ENCODE measurements around the gene OR14A2. TPM values are rescaled to one million over a fixed set of nuclear protein-coding genes. Genes with fewer than 3 reads are reported as not detected.

OR14A2 gene
- polyA plus RNA-seq (2013, experiment 1 of 2): not detected
- polyA plus RNA-seq (2013, experiment 2 of 2): not detected

DNA sequence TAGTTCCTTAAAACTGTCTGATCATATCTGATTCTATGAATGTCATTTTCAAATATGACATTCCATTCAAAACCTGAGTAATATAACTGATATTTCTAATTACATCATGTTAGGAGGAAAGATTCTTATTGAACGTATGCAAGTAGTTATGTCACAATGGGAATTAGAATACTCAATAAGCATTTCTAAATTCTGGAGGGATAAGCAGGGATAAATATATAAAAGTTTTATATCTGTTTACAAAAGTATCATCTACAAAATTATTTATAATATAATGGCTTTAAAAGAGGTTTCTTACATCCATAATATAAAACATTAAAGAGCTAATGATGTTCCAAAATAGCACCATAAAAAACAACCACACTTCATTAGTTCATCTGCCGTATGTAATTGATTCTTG, at the start of gene OR14A2:
OR14A2 (minus strand) TSS at position 101 of the 400 bp plus-strand sequence.
- H2BK5ac ChIP-seq (ENCODE audit: low read depth, low read length, poor library complexity, severe bottlenecking): no peak within 1 kb of the TSS
- DNase-seq: no peak
- H4K91ac ChIP-seq (ENCODE audit: low read length): no peak within 1 kb of the TSS
- no peak within 1 kb of the TSS for H3K18ac ChIP-seq (ENCODE audit: low read depth in 1 of 2, low read length in 2 of 2)
- H3K4ac ChIP-seq (ENCODE audit: low read depth in 1 of 2, low read length in 2 of 2): no peak within 1 kb of the TSS
- H2BK15ac ChIP-seq (ENCODE audit: low read depth, poor library complexity, severe bottlenecking): no peak within 1 kb of the TSS
- H3K36me3 ChIP-seq (ENCODE audit: control insufficient read depth in 1 of 2, insufficient read depth in 2 of 2, low read depth in 1 of 2, low read length in 2 of 2): no peaks in the 10 kb centered on the region
- H3K27ac ChIP-seq (ENCODE audit: low read length, poor library complexity, severe bottlenecking): peak within 1 kb of the TSS; percentile 79
- H3K4me2 ChIP-seq (ENCODE audit: low read length, poor library complexity, severe bottlenecking): no peak within 1 kb of the TSS
- peaks cover 47% of the 10 kb centered on the region for H3K9me3 ChIP-seq (ENCODE audit: control insufficient read depth, low read length)
- H3K9ac ChIP-seq (ENCODE audit: low read length): no peak within 1 kb of the TSS
- H2AFZ ChIP-seq (ENCODE audit: low read depth, low read length): no peak within 1 kb of the TSS
- no peak within 1 kb of the TSS for H2AK5ac ChIP-seq (ENCODE audit: low read length, severe bottlenecking)
- no peak within 1 kb of the TSS for H3K23ac ChIP-seq (ENCODE audit: low read length in 2 of 2)
- H3K14ac ChIP-seq (ENCODE audit: low read length in 2 of 2): no peak within 1 kb of the TSS
- 100% methylated on average over 1 of the region's 2 CpGs for WGBS
- H3K4me3 ChIP-seq (ENCODE audit: insufficient read depth in 1 of 2, low read depth in 1 of 2, low read length in 2 of 2): no peak within 1 kb of the TSS
- peaks cover 2% of the 10 kb centered on the region for H3K4me1 ChIP-seq (ENCODE audit: control insufficient read depth, insufficient read depth, low read depth, low read length)
- no peaks in the 10 kb centered on the region for H3K79me1 ChIP-seq (replicated peaks; ENCODE audit: low read length, poor library complexity, severe bottlenecking)
- no peaks in the 10 kb centered on the region for H3K27me3 ChIP-seq (ENCODE audit: control insufficient read depth in 1 of 2, insufficient read depth in 1 of 2, low read length in 2 of 2)
- no peak within 1 kb of the TSS for H2BK120ac ChIP-seq (ENCODE audit: low read depth, low read length)
- no peak within 1 kb of the TSS for H2BK12ac ChIP-seq (ENCODE audit: low read length in 2 of 2)
- no peak within 1 kb of the TSS for H4K8ac ChIP-seq (ENCODE audit: low read length)

DNA sequence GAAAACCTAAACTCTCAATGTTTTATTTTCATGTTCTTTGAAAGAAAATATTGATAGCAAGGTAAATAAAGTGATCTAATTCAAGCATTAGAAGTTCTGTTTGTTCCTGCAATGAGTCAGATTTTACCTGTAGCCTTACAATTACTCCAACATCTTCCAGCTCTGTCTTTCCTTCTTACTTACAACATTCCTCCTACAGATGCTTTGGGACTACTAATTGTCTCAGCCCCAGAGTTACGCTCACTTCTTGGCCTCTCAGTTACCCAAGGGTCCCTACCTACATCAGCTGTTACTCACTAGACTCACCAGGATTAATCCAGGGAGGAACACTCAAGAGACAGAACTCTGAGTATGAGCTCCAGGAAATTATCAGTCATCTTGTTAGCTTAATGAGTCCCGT, 49.6 kb upstream of the OR14A2 start:
- Histone ChIP-seq H3K4me3 (ENCODE audit: insufficient read depth in 1 of 2, low read depth in 1 of 2, low read length in 2 of 2) (no peak overlapping the region), H3K27me3 (ENCODE audit: control insufficient read depth in 1 of 2, insufficient read depth in 1 of 2, low read length in 2 of 2) (no peaks in the 10 kb centered on the region), H3K9me3 (ENCODE audit: control insufficient read depth, low read length) (peaks cover 25% of the 10 kb centered on the region), H3K4me1 (ENCODE audit: control insufficient read depth, insufficient read depth, low read depth, low read length) (no peaks in the 10 kb centered on the region), H4K91ac (ENCODE audit: low read length) (no peak overlapping the region), H3K36me3 (ENCODE audit: control insufficient read depth in 1 of 2, insufficient read depth in 2 of 2, low read depth in 1 of 2, low read length in 2 of 2) (no peaks in the 10 kb centered on the region), H2BK15ac (ENCODE audit: low read depth, poor library complexity, severe bottlenecking) (no peak overlapping the region), H3K4ac (ENCODE audit: low read depth in 1 of 2, low read length in 2 of 2) (no peak overlapping the region), H4K8ac (ENCODE audit: low read length) (no peak overlapping the region), H3K14ac (ENCODE audit: low read length in 2 of 2) (no peak overlapping the region), H3K4me2 (ENCODE audit: low read length, poor library complexity, severe bottlenecking) (no peak overlapping the region), H2AFZ (ENCODE audit: low read depth, low read length) (no peak overlapping the region), H2AK5ac (ENCODE audit: low read length, severe bottlenecking) (no peak overlapping the region), H3K18ac (ENCODE audit: low read depth in 1 of 2, low read length in 2 of 2) (no peak overlapping the region), H2BK12ac (ENCODE audit: low read length in 2 of 2) (no peak overlapping the region), H2BK5ac (ENCODE audit: low read depth, low read length, poor library complexity, severe bottlenecking) (no peak overlapping the region), H3K9ac (ENCODE audit: low read length) (no peak overlapping the region), H3K79me1 (replicated peaks; ENCODE audit: low read length, poor library complexity, severe bottlenecking) (no peaks in the 10 kb centered on the region), H2BK120ac (ENCODE audit: low read depth, low read length) (no peak overlapping the region), H3K27ac (ENCODE audit: low read length, poor library complexity, severe bottlenecking) (no peak overlapping the region), H3K23ac (ENCODE audit: low read length in 2 of 2) (no peak overlapping the region)
- 17% methylated on average over 2 of the region's 2 CpGs for WGBS
- no peak for DNase-seq

DNA sequence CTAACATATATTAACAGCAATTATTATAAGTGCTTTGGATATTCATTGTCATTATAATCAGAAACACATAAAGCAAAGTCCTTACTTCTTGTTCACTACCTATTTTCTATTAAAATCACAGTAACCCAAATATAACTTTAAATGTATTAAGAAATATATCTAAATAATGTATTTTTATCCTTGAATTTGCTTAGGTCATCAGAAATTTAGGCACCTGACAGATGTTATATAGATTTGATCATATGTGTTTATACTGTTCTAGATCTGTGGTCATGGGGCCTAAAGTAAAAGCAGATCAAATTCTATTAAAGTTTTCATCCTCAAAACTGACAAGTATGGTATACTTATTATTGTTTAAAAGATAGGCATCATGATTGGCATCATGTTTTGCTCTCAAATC, 21.7 kb upstream of the OR14A2 start:
- H2AK5ac ChIP-seq (ENCODE audit: low read length, severe bottlenecking): no peak overlapping the region
- H3K79me1 ChIP-seq (replicated peaks; ENCODE audit: low read length, poor library complexity, severe bottlenecking): no peaks in the 10 kb centered on the region
- H2BK15ac ChIP-seq (ENCODE audit: low read depth, poor library complexity, severe bottlenecking): no peak overlapping the region
- H3K4me1 ChIP-seq (ENCODE audit: control insufficient read depth, insufficient read depth, low read depth, low read length): no peaks in the 10 kb centered on the region
- DNase-seq: no peak
- H3K27me3 ChIP-seq (ENCODE audit: control insufficient read depth in 1 of 2, insufficient read depth in 1 of 2, low read length in 2 of 2): no peaks in the 10 kb centered on the region
- H3K9me3 ChIP-seq (ENCODE audit: control insufficient read depth, low read length): peaks cover 20% of the 10 kb centered on the region
- no peak overlapping the region for H2AFZ ChIP-seq (ENCODE audit: low read depth, low read length)
- no peak overlapping the region for H3K4me3 ChIP-seq (ENCODE audit: insufficient read depth in 1 of 2, low read depth in 1 of 2, low read length in 2 of 2)
- no peak overlapping the region for H4K8ac ChIP-seq (ENCODE audit: low read length)
- H3K4me2 ChIP-seq (ENCODE audit: low read length, poor library complexity, severe bottlenecking): no peak overlapping the region
- no peak overlapping the region for H2BK5ac ChIP-seq (ENCODE audit: low read depth, low read length, poor library complexity, severe bottlenecking)
- no peak overlapping the region for H3K9ac ChIP-seq (ENCODE audit: low read length)
- no peak overlapping the region for H3K14ac ChIP-seq (ENCODE audit: low read length in 2 of 2)
- no peak overlapping the region for H3K27ac ChIP-seq (ENCODE audit: low read length, poor library complexity, severe bottlenecking)
- H4K91ac ChIP-seq (ENCODE audit: low read length): no peak overlapping the region
- no peaks in the 10 kb centered on the region for H3K36me3 ChIP-seq (ENCODE audit: control insufficient read depth in 1 of 2, insufficient read depth in 2 of 2, low read depth in 1 of 2, low read length in 2 of 2)
- H3K23ac ChIP-seq (ENCODE audit: low read length in 2 of 2): no peak overlapping the region
- H2BK120ac ChIP-seq (ENCODE audit: low read depth, low read length): no peak overlapping the region
- no peak overlapping the region for H3K18ac ChIP-seq (ENCODE audit: low read depth in 1 of 2, low read length in 2 of 2)
- H3K4ac ChIP-seq (ENCODE audit: low read depth in 1 of 2, low read length in 2 of 2): no peak overlapping the region
- H2BK12ac ChIP-seq (ENCODE audit: low read length in 2 of 2): no peak overlapping the region

DNA sequence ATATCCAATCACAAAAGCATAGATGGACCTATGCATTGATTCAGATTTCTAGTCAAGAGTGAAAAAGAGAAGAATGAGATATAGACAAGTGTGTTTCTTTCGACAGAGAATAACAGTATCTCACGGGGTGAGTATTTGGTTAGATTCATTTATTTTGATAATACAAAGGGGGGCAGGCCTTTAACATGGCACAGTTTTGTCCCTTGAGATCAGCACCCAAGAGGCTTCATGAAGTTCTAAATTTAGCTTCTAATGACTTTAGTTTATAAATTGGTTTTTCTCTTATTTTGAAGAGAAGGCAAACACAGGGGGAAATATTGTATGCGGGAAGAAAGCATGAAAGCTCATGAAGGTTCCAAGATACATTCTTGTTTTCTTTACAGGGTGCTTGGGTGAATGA, 12.5 kb upstream of the OR14A2 start, which contains the start of gene OR1C1:
OR1C1 (minus strand) TSS at position 101 of the 400 bp plus-strand sequence. CDS start 2,150 bp downstream, outside the sequence.
- H2BK120ac ChIP-seq (ENCODE audit: low read depth, low read length): no peak within 1 kb of the TSS
- no peak within 1 kb of the TSS for H3K27ac ChIP-seq (ENCODE audit: low read length, poor library complexity, severe bottlenecking)
- H2BK15ac ChIP-seq (ENCODE audit: low read depth, poor library complexity, severe bottlenecking): no peak within 1 kb of the TSS
- H3K79me1 ChIP-seq (replicated peaks; ENCODE audit: low read length, poor library complexity, severe bottlenecking): no peaks in the 10 kb centered on the region
- no peak within 1 kb of the TSS for H3K9ac ChIP-seq (ENCODE audit: low read length)
- peaks cover 23% of the 10 kb centered on the region for H3K9me3 ChIP-seq (ENCODE audit: control insufficient read depth, low read length)
- no peak within 1 kb of the TSS for H3K14ac ChIP-seq (ENCODE audit: low read length in 2 of 2)
- H2AFZ ChIP-seq (ENCODE audit: low read depth, low read length): no peak within 1 kb of the TSS
- no peak for DNase-seq
- 83% methylated on average over 3 of the region's 3 CpGs for WGBS
- H3K23ac ChIP-seq (ENCODE audit: low read length in 2 of 2): no peak within 1 kb of the TSS
- H3K4me2 ChIP-seq (ENCODE audit: low read length, poor library complexity, severe bottlenecking): no peak within 1 kb of the TSS
- H3K4ac ChIP-seq (ENCODE audit: low read depth in 1 of 2, low read length in 2 of 2): no peak within 1 kb of the TSS
- H3K36me3 ChIP-seq (ENCODE audit: control insufficient read depth in 1 of 2, insufficient read depth in 2 of 2, low read depth in 1 of 2, low read length in 2 of 2): no peaks in the 10 kb centered on the region
- no peak within 1 kb of the TSS for H4K91ac ChIP-seq (ENCODE audit: low read length)
- H3K18ac ChIP-seq (ENCODE audit: low read depth in 1 of 2, low read length in 2 of 2): no peak within 1 kb of the TSS
- H2BK12ac ChIP-seq (ENCODE audit: low read length in 2 of 2): no peak within 1 kb of the TSS
- H3K27me3 ChIP-seq (ENCODE audit: control insufficient read depth in 1 of 2, insufficient read depth in 1 of 2, low read length in 2 of 2): no peaks in the 10 kb centered on the region
- H2AK5ac ChIP-seq (ENCODE audit: low read length, severe bottlenecking): no peak within 1 kb of the TSS
- H3K4me1 ChIP-seq (ENCODE audit: control insufficient read depth, insufficient read depth, low read depth, low read length): no peaks in the 10 kb centered on the region
- no peak within 1 kb of the TSS for H4K8ac ChIP-seq (ENCODE audit: low read length)
- no peak within 1 kb of the TSS for H2BK5ac ChIP-seq (ENCODE audit: low read depth, low read length, poor library complexity, severe bottlenecking)
- H3K4me3 ChIP-seq (ENCODE audit: insufficient read depth in 1 of 2, low read depth in 1 of 2, low read length in 2 of 2): no peak within 1 kb of the TSS
